Activated naive CD4-positive, alpha-beta T cell treated with anti-CD3 and anti-CD28 coated beads for 36 hours (primary cell): ENCODE results near the gene CACNG5. TPM values are rescaled to one million over a fixed set of nuclear protein-coding genes. Genes with fewer than 3 reads are reported as not detected.

Experiments used
- CTCF ChIA-PET: fragments of 350-600 bp; sonication (Branson Sonifier 250); formaldehyde crosslinking; loops from one replicate; lab custom pipeline; 2021; ENCODE audit warnings: antibody characterized with exemption; lab: Charles Lee
- DNase-seq: peaks from one replicate; pipeline ENCODE4 v3.0.0-alpha.2; 2020
- H3K27ac Mint-ChIP-seq: one replicate; pipeline ENCODE4 v1.8.0; 2021; ENCODE audit warnings: mild to moderate bottlenecking, mixed read lengths
- H3K27me3 Mint-ChIP-seq: one replicate; pipeline ENCODE4 v1.8.0; 2021; ENCODE audit warnings: low read depth, mixed read lengths
- H3K36me3 Mint-ChIP-seq: one replicate; pipeline ENCODE4 v1.8.0; 2021; ENCODE audit warnings: low read depth, mixed read lengths
- H3K4me1 Mint-ChIP-seq: one replicate; pipeline ENCODE4 v1.8.0; 2021; ENCODE audit warnings: low read depth, mixed read lengths
- H3K4me3 Mint-ChIP-seq: one replicate; pipeline ENCODE4 v1.8.0; 2021; ENCODE audit warnings: mild to moderate bottlenecking, moderate library complexity, mixed read lengths
- H3K9me3 Mint-ChIP-seq: one replicate; pipeline ENCODE4 v1.8.0; 2021; ENCODE audit warnings: mixed read lengths
- intact Hi-C: fragments of 100-400 bp; cut with micrococcal nuclease; formaldehyde crosslinking; loops from one replicate; pipeline ENCODE4 v1.15.1; 2023
- total RNA-seq, 2 experiments: library from RNA; stranded (reverse); gene quantifications; one replicate each; pipeline ENCODE4 v1.2.3, GENCODE V29; 2021

The CACNG5 gene
- total RNA-seq, 2 experiments from 2014 or later: not detected

- DNase-seq: no peak
- Mint-ChIP-seq H3K27me3 (peaks cover 7% of the 10 kb centered on the region), H3K27ac (no peak overlapping the region), H3K4me3 (no peak overlapping the region), H3K4me1 (no peaks in the 10 kb centered on the region), H3K36me3 (no peaks in the 10 kb centered on the region), H3K9me3 (peaks cover 2% of the 10 kb centered on the region)
- CTCF ChIA-PET: interaction anchor here (0.6 kb wide), 1 partner anchor 1123 kb away, joined by 4 read pairs; no protein-coding TSS in a partner anchor
- intact Hi-C loops: no loop called here
These were observed 6.4 kb downstream of the CACNG5 start for GRCh38 chr17:66841328-66841727.

GRCh38 chr17:66841744-66842143, 6.8 kb downstream of the CACNG5 start:
- CTCF ChIA-PET: interaction anchor here (0.6 kb wide), 1 partner anchor 1123 kb away, joined by 4 read pairs; no protein-coding TSS in a partner anchor
- intact Hi-C loops: no loop called here
- H3K4me3 Mint-ChIP-seq: no peak overlapping the region
- H3K27me3 Mint-ChIP-seq: peaks cover 3% of the 10 kb centered on the region
- no peak for DNase-seq
- no peaks in the 10 kb centered on the region for H3K4me1 Mint-ChIP-seq
- H3K27ac Mint-ChIP-seq: no peak overlapping the region
- peaks cover 6% of the 10 kb centered on the region for H3K9me3 Mint-ChIP-seq
- H3K36me3 Mint-ChIP-seq: no peaks in the 10 kb centered on the region

- intact Hi-C loops: no loop called here
- Mint-ChIP-seq H3K36me3 (no peaks in the 10 kb centered on the region), H3K4me1 (no peaks in the 10 kb centered on the region), H3K9me3 (peaks cover 6% of the 10 kb centered on the region), H3K27me3 (no peaks in the 10 kb centered on the region), H3K27ac (no peak overlapping the region), H3K4me3 (no peak overlapping the region)
- DNase-seq: no peak
- CTCF ChIA-PET: no interaction called here
These were observed 7.6 kb downstream of the CACNG5 start for GRCh38 chr17:66842505-66842904.

GRCh38 chr17:66842959-66843358, 8.0 kb downstream of the CACNG5 start:
- no peak for DNase-seq
- intact Hi-C loops: no loop called here
- H3K36me3 Mint-ChIP-seq: no peaks in the 10 kb centered on the region
- CTCF ChIA-PET: interaction anchor here (0.6 to 1.0 kb wide), 2 partner anchors 12 to 22 kb away, joined by 3 read pairs; no protein-coding TSS in a partner anchor
- no peaks in the 10 kb centered on the region for H3K27me3 Mint-ChIP-seq
- H3K27ac Mint-ChIP-seq: no peak overlapping the region
- H3K9me3 Mint-ChIP-seq: peaks cover 6% of the 10 kb centered on the region
- no peak overlapping the region for H3K4me3 Mint-ChIP-seq
- no peaks in the 10 kb centered on the region for H3K4me1 Mint-ChIP-seq

GRCh38 chr17:66843627-66844026, 8.7 kb downstream of the CACNG5 start:
- intact Hi-C loops: no loop called here
- DNase-seq: no peak
- Mint-ChIP-seq H3K36me3 (no peaks in the 10 kb centered on the region), H3K9me3 (peaks cover 6% of the 10 kb centered on the region), H3K4me1 (no peaks in the 10 kb centered on the region), H3K27ac (no peak overlapping the region), H3K4me3 (no peak overlapping the region), H3K27me3 (no peaks in the 10 kb centered on the region)
- CTCF ChIA-PET: interaction anchor here (1.0 kb wide), 1 partner anchor 11 kb away, joined by 3 read pairs; no protein-coding TSS in a partner anchor

- H3K4me1 Mint-ChIP-seq: no peaks in the 10 kb centered on the region
- H3K36me3 Mint-ChIP-seq: no peaks in the 10 kb centered on the region
- no peak overlapping the region for H3K27ac Mint-ChIP-seq
- intact Hi-C loops: no loop called here
- CTCF ChIA-PET: no interaction called here
- no peak overlapping the region for H3K4me3 Mint-ChIP-seq
- no peaks in the 10 kb centered on the region for H3K27me3 Mint-ChIP-seq
- H3K9me3 Mint-ChIP-seq: peaks cover 6% of the 10 kb centered on the region
- DNase-seq: no peak
These were observed 12.8 kb downstream of the CACNG5 start for GRCh38 chr17:66847704-66848103.

- Mint-ChIP-seq H3K4me3 (no peak overlapping the region), H3K4me1 (no peaks in the 10 kb centered on the region), H3K27me3 (no peaks in the 10 kb centered on the region), H3K9me3 (peaks cover 6% of the 10 kb centered on the region), H3K27ac (no peak overlapping the region), H3K36me3 (no peaks in the 10 kb centered on the region)
- intact Hi-C loops: no loop called here
- DNase-seq: no peak
- CTCF ChIA-PET: no interaction called here
These were observed 13.6 kb downstream of the CACNG5 start for GRCh38 chr17:66848496-66848895.

- intact Hi-C loops: no loop called here
- peaks cover 6% of the 10 kb centered on the region for H3K9me3 Mint-ChIP-seq
- H3K4me1 Mint-ChIP-seq: no peaks in the 10 kb centered on the region
- CTCF ChIA-PET: no interaction called here
- H3K36me3 Mint-ChIP-seq: no peaks in the 10 kb centered on the region
- no peaks in the 10 kb centered on the region for H3K27me3 Mint-ChIP-seq
- no peak overlapping the region for H3K4me3 Mint-ChIP-seq
- DNase-seq: no peak
- no peak overlapping the region for H3K27ac Mint-ChIP-seq
These were observed 14.2 kb downstream of the CACNG5 start for GRCh38 chr17:66849032-66849655.

GRCh38 chr17:66849851-66850580, 15.1 kb downstream of the CACNG5 start:
- Mint-ChIP-seq H3K4me1 (no peaks in the 10 kb centered on the region), H3K4me3 (no peak overlapping the region), H3K9me3 (peaks cover 10% of the 10 kb centered on the region), H3K27me3 (no peaks in the 10 kb centered on the region), H3K27ac (no peak overlapping the region), H3K36me3 (no peaks in the 10 kb centered on the region)
- CTCF ChIA-PET: interaction anchor here (1.7 kb wide), 1 partner anchor 14 kb away, joined by 9 read pairs; no protein-coding TSS in a partner anchor
- intact Hi-C loops: no loop called here
- DNase-seq: no peak

GRCh38 chr17:66850692-66851091, 15.8 kb downstream of the CACNG5 start:
- Mint-ChIP-seq H3K27ac (no peak overlapping the region), H3K4me1 (no peaks in the 10 kb centered on the region), H3K4me3 (no peak overlapping the region), H3K9me3 (peaks cover 10% of the 10 kb centered on the region), H3K36me3 (no peaks in the 10 kb centered on the region), H3K27me3 (no peaks in the 10 kb centered on the region)
- intact Hi-C loops: no loop called here
- CTCF ChIA-PET: interaction anchor here (0.6 to 1.7 kb wide), 2 partner anchors 15 to 700 kb away, joined by 3 to 9 read pairs; no protein-coding TSS in a partner anchor
- no peak for DNase-seq

GRCh38 chr17:66855204-66855603, 20.3 kb downstream of the CACNG5 start:
- CTCF ChIA-PET: interaction anchor here (0.6 to 1.2 kb wide), 4 partner anchors 12 to 659 kb away, joined by 3 read pairs; no protein-coding TSS in a partner anchor

GRCh38 chr17:66858226-66859083, 23.5 kb downstream of the CACNG5 start:
- CTCF ChIA-PET: no interaction called here
- intact Hi-C loops: loop anchor here (5.0 kb wide), 1 partner anchor 49 kb away; no protein-coding TSS in a partner anchor
- no peak for DNase-seq
- H3K27ac Mint-ChIP-seq: no peak overlapping the region
- H3K36me3 Mint-ChIP-seq: no peaks in the 10 kb centered on the region
- H3K9me3 Mint-ChIP-seq: peaks cover 5% of the 10 kb centered on the region
- H3K27me3 Mint-ChIP-seq: peaks cover 3% of the 10 kb centered on the region
- no peaks in the 10 kb centered on the region for H3K4me1 Mint-ChIP-seq
- H3K4me3 Mint-ChIP-seq: no peak overlapping the region

More at GRCh38 chr17:66855204-66855603, 20.3 kb downstream of the CACNG5 start:
- H3K4me1 Mint-ChIP-seq: no peaks in the 10 kb centered on the region
- no peak overlapping the region for H3K27ac Mint-ChIP-seq
- peaks cover 4% of the 10 kb centered on the region for H3K9me3 Mint-ChIP-seq
- H3K4me3 Mint-ChIP-seq: no peak overlapping the region
- intact Hi-C loops: loop anchor here (5.0 kb wide), 1 partner anchor 52 kb away; no protein-coding TSS in a partner anchor
- peaks cover under 1% of the 10 kb centered on the region for H3K27me3 Mint-ChIP-seq
- peak; percentile 51 for DNase-seq
- no peaks in the 10 kb centered on the region for H3K36me3 Mint-ChIP-seq
